SU-DHL-6 (cell line): ENCODE measurements around the gene EEF1AKMT3.

Experiments
- H2AFZ ChIP-seq: fragments of 200-600 bp; sonication (generic); 2 replicates; pipeline ENCODE4 v1.6.1; 2014; ENCODE audit warnings: low read depth, mild to moderate bottlenecking, moderate library complexity, mixed read lengths, antibody characterized with exemption, low read length; ENCODE audit not compliant: severe bottlenecking
- H3F3A ChIP-seq: fragments of 200-600 bp; shearing (Covaris generic); 2 replicates; pipeline ENCODE4 v1.6.0; 2016; ENCODE audit warnings: antibody characterized with exemption, mild to moderate bottlenecking; ENCODE audit not compliant: insufficient read depth
- H3K27ac ChIP-seq: fragments of 200-600 bp; sonication (generic); 2 replicates; pipeline ENCODE4 v1.5.1; 2016; ENCODE audit warnings: low read depth, mild to moderate bottlenecking, low read length, moderate library complexity, mixed read lengths
- H3K27me3 ChIP-seq: fragments of 200-600 bp; sonication (generic), shearing (Covaris generic); 2 replicates; pipeline ENCODE4 v1.6.0; 2014; ENCODE audit warnings: mild to moderate bottlenecking, low read length
- H3K36me3 ChIP-seq: fragments of 200-600 bp; sonication (generic); 2 replicates; pipeline ENCODE4 v1.6.1; 2014; ENCODE audit warnings: mild to moderate bottlenecking, low read length, mixed read lengths
- H3K4me2 ChIP-seq: fragments of 300-600, 200-600 bp; shearing (Covaris generic), sonication (generic); 2 replicates; pipeline ENCODE4 v1.6.0; 2014; ENCODE audit warnings: low read length, low read depth, mild to moderate bottlenecking; ENCODE audit not compliant: poor library complexity, severe bottlenecking
- H3K4me3 ChIP-seq: fragments of 200-600 bp; sonication (generic); 2 replicates; pipeline ENCODE4 v1.5.1; 2014; ENCODE audit warnings: antibody characterized with exemption, low read length, mild to moderate bottlenecking, mixed read lengths; ENCODE audit not compliant: insufficient read depth, poor library complexity, severe bottlenecking
- H3K79me2 ChIP-seq: fragments of 200-600 bp; sonication (generic); 2 replicates; pipeline ENCODE4 v1.6.1; 2014; ENCODE audit warnings: mild to moderate bottlenecking, low read length, moderate library complexity; ENCODE audit not compliant: insufficient read depth
- H3K9ac ChIP-seq: fragments of 200-600 bp; sonication (generic); 2 replicates; pipeline ENCODE4 v1.7.0; 2014; ENCODE audit warnings: mild to moderate bottlenecking, low read length
- H3K9me2 ChIP-seq: fragments of 200-600 bp; sonication (generic); replicated peaks from 2 replicates; pipeline ENCODE4 v1.6.1; 2014; ENCODE audit warnings: low read length; ENCODE audit not compliant: insufficient read depth
- H3K9me3 ChIP-seq: fragments of 200-600 bp; sonication (generic); 2 replicates; pipeline ENCODE4 v1.6.1; 2014; ENCODE audit warnings: low read length, mixed read lengths; ENCODE audit not compliant: insufficient read depth
- H4K20me1 ChIP-seq: fragments of 200-600 bp; sonication (generic); 2 replicates; pipeline ENCODE4 v1.6.1; 2014; ENCODE audit warnings: low read depth, mild to moderate bottlenecking, antibody characterized with exemption, low read length, moderate library complexity, mixed read lengths
- EZH2phosphoT487 ChIP-seq: fragments of 200-600 bp; sonication (generic), shearing (Covaris generic); conservative IDR thresholded peaks from 2 replicates; pipeline ENCODE4 v1.6.1; 2018; ENCODE audit warnings: mild to moderate bottlenecking, antibody characterized with exemption, low read length, moderate library complexity, mixed read lengths
- TF ChIP-seq, protein P1 (sequence below): fragments of 200-600 bp; sonication (generic); IDR thresholded peaks from one replicate; pipeline ENCODE4 v1.5.1; 2017; ENCODE audit warnings: antibody characterized with exemption, mild to moderate bottlenecking, low read length, moderate library complexity; ENCODE audit not compliant: insufficient read depth, poor library complexity, severe bottlenecking

The EEF1AKMT3 gene

DNA sequence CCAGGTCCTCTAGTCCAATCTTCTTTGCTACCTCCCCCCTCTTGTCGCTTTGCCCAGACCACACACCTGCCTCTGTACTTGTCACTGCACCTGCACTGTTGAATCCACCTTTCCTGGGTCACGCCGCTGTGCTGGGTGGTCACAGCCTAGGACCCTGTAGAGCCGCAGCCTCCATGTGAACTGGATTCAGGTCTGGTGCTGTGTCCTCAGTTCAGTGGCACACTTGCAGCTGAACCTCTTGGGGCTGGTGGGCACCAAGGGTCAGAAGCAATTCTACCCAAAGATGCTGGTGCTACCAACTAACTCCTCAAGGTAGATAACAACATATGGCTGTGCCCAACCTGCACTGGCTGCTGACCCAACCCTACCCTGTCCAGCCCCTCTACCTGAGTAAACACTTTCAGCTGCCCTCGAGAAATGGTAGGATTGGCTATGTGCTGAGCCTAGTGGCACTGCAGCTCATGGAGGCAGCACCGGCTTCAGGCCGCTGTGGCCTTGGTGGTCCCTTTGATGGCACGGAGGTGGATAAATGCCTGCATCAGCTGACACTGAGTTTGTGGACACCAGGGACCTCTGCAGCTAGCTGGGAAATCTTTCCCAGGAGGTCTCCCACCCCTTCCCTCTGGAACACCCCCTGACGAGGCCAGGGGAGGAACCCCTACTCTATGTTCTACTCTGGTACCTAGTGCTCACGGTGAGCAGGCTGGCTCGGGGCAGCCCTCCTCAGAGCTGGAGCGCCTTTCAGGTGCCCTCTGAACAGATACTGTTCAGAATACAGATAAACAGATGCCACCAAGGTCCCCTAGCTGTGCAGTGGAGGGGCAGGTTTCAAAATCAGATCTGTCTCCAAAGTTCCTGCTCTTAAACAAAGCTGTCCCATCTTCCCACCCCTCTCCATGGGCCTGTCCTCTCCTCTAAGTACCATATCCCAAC, 48.1 kb upstream of the EEF1AKMT3 start:
- H2AFZ ChIP-seq, result no peak overlapping the region
- no peaks in the 10 kb centered on the region for H3K9me2 ChIP-seq
- no peak overlapping the region for H3K4me2 ChIP-seq
- H3K27ac ChIP-seq, result no peak overlapping the region
- H3K4me3 ChIP-seq, result no peak overlapping the region
- no peaks in the 10 kb centered on the region for H3K9me3 ChIP-seq
- H3F3A ChIP-seq, result no peaks in the 10 kb centered on the region
- no peaks in the 10 kb centered on the region for H3K27me3 ChIP-seq
- H3K79me2 ChIP-seq, result no peaks in the 10 kb centered on the region
- no peaks in the 10 kb centered on the region for H3K36me3 ChIP-seq
- TF ChIP-seq, protein P1, sequence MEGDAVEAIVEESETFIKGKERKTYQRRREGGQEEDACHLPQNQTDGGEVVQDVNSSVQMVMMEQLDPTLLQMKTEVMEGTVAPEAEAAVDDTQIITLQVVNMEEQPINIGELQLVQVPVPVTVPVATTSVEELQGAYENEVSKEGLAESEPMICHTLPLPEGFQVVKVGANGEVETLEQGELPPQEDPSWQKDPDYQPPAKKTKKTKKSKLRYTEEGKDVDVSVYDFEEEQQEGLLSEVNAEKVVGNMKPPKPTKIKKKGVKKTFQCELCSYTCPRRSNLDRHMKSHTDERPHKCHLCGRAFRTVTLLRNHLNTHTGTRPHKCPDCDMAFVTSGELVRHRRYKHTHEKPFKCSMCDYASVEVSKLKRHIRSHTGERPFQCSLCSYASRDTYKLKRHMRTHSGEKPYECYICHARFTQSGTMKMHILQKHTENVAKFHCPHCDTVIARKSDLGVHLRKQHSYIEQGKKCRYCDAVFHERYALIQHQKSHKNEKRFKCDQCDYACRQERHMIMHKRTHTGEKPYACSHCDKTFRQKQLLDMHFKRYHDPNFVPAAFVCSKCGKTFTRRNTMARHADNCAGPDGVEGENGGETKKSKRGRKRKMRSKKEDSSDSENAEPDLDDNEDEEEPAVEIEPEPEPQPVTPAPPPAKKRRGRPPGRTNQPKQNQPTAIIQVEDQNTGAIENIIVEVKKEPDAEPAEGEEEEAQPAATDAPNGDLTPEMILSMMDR, result no peak
- TF ChIP-seq EZH2phosphoT487, result no peak
- no peaks in the 10 kb centered on the region for H4K20me1 ChIP-seq
- H3K9ac ChIP-seq, result no peak overlapping the region

DNA sequence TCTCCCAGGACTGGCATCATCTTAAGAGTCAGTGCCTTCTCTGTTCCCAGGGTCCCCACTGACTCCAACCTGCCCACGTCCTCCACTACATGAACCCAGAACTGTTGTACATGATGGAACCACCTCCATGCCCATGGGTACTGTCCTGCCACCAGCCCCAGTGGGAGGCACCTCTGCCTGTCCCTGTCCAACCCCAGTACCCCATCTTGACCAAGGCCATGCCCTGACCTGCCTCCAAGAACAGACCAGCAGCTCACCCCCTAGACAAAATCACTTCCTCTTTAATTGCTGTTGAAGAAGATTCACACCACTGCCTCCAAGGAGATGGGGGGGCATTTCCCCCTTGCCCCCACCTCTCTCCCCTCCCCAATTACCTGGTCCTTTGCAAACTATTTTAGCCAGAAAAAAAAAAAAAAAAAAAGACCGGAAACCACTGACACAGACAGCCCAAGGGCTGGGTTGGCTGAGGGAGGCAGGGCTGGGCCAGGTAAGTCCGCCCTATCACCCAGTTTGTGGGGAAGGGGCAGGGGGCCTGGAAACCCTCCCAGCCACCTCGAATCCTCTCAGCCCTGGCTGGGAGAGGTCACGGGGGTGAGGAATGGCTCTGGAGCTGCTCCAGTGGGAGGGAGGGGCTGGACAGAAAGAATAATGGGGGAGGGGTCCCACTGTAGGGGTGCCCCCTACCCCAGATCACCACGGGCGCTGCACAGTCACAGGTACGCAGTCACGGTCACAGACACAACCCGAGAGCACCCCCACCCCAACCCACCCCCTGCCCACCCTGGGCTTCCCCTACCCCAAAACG, 47.3 kb upstream of the EEF1AKMT3 start:
- Histone ChIP-seq H2AFZ (no peak overlapping the region), H3K27ac (no peak overlapping the region), H3K9ac (no peak overlapping the region), H3K79me2 (no peaks in the 10 kb centered on the region), H3K4me2 (no peak overlapping the region), H3F3A (no peaks in the 10 kb centered on the region), H3K9me3 (no peaks in the 10 kb centered on the region), H3K9me2 (no peaks in the 10 kb centered on the region), H4K20me1 (no peaks in the 10 kb centered on the region), H3K4me3 (no peak overlapping the region), H3K27me3 (no peaks in the 10 kb centered on the region), H3K36me3 (0 out of 2 replicates have a peak, but pooled peaks cover 2% of the 10 kb centered on the region)
- TF ChIP-seq, protein P1, result no peak
- TF ChIP-seq EZH2phosphoT487, result no peak

DNA sequence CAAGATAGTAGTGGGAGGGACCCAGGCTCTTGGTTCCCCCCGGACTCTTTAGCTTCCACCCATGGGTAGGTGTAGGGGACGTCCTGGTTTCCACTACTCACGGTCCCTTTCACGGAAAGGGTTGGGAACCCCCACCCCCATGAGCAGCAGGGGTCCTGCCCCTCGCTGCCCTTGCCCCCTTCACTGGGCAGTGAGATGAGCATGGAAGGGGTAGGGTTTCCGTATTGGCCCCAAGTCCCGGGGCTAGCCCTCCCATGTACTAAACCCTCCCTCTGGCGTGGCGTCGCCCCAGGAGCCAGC, 46.6 kb upstream of the EEF1AKMT3 start:
- TF ChIP-seq, protein P1, result no peak
- no peak for TF ChIP-seq EZH2phosphoT487
- Histone ChIP-seq H3K79me2 (no peaks in the 10 kb centered on the region), H3K36me3 (0 out of 2 replicates have a peak, but pooled peaks cover 3% of the 10 kb centered on the region), H3K4me3 (no peak overlapping the region), H3K27me3 (no peaks in the 10 kb centered on the region), H3K27ac (no peak overlapping the region), H3F3A (no peaks in the 10 kb centered on the region), H3K4me2 (no peak overlapping the region), H3K9me2 (no peaks in the 10 kb centered on the region), H3K9ac (no peak overlapping the region), H4K20me1 (no peaks in the 10 kb centered on the region), H3K9me3 (no peaks in the 10 kb centered on the region), H2AFZ (no peak overlapping the region)
